ENCODE measurements around the gene CMTM4. TPM values are rescaled to one million over a fixed set of nuclear protein-coding genes. Genes with fewer than 3 reads are reported as not detected.

The CMTM4 gene
- total RNA-seq, 1 experiment from 2014 or later = 77.8 TPM

DNA sequence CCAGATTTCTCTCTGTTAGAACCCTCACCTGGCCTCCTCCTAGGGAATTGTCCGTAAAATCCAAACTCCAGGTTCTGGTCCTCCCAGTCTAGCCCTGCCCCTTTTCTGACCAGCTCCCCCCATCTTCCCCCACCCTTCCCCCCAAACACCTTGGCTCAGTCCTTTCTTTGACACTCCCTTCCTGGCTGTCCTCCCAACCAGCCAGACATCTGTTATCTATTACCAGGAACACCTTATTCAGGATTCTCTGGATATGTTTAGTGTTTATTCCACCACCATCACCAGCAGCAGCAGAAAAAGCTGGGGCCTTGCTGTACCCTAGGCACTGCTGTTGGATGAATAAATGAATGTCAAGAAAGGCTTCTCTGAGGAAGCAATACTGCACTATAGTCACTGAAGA is 96.1 kb downstream of the CMTM4 start:
- Histone ChIP-seq H3K4me1 (ENCODE audit: control insufficient read depth in 1 of 2, insufficient read depth in 2 of 2, low read length in 2 of 2) (peaks cover 7 to 10% of the 10 kb centered on the region in 2 experiments; a peak in 3 of 4 replicates), H3K79me2 (ENCODE audit: insufficient read depth, low read length) (peaks cover 2% of the 10 kb centered on the region; the same call in 1 of the 2 replicates), H3K4me3 (replicated peaks in 1 of 2; ENCODE audit: low read depth in 1 of 2, low read length in 2 of 2) (no peak overlapping the region), H3K27me3 (ENCODE audit: insufficient read depth, low read length) (no peaks in the 10 kb centered on the region), H3K9me2 (ENCODE audit: insufficient read depth) (no peaks in the 10 kb centered on the region), H3K27ac (ENCODE audit: low read depth, low read length) (no peak overlapping the region), H2AFZ (ENCODE audit: low read depth, low read length, poor library complexity, severe bottlenecking) (no peak overlapping the region), H3K9me3 (ENCODE audit: control insufficient read depth in 1 of 2, insufficient read depth in 1 of 2, low read depth in 1 of 2, low read length in 2 of 2) (no peaks in the 10 kb centered on the region), H3K4me2 (ENCODE audit: low read length) (no peak overlapping the region), H3K9ac (ENCODE audit: low read length) (no peak overlapping the region), H4K20me1 (ENCODE audit: insufficient read depth) (no peaks in the 10 kb centered on the region), H3K36me3 (ENCODE audit: control insufficient read depth in 1 of 2, insufficient read depth in 2 of 2, low read length in 2 of 2) (no peaks in the 10 kb centered on the region)
- intact Hi-C loops (cut with micrococcal nuclease) = no loop called here
- POLR2A ChIA-PET = no interaction called here
- no peak for TF ChIP-seq ELF1 (IDR thresholded peaks at IDR 0.05; ENCODE audit: borderline replicate concordance, low read depth)
- no peak for TF ChIP-seq MAX (IDR thresholded peaks at IDR 0.05)
- TF ChIP-seq SP1 (IDR thresholded peaks at IDR 0.05; ENCODE audit: low read depth) = no peak
- TF ChIP-seq POLR2AphosphoS5 (IDR thresholded peaks at IDR 0.05; ENCODE audit: low read depth, low read length) = no peak
- TF ChIP-seq POLR2A (IDR thresholded peaks at IDR 0.05; ENCODE audit: borderline replicate concordance, extremely low read depth, insufficient read depth, insufficient read length) = no peak
- RAD21 ChIA-PET (ENCODE audit: low non-redundant PET in 1 of 2, low total read pairs in 2 of 2, uncharacterized antibody in 2 of 2, unreplicated experiment in 2 of 2) = no interaction called here
- CTCF ChIA-PET = interaction anchor here (0.6 to 0.7 kb wide), 2 partner anchors 193 to 634 kb away, joined by 3 to 5 read pairs; no protein-coding TSS in a partner anchor
- ATAC-seq = no peak
- no TSS peak for BruUV-seq (replicated peaks)
- no peak for DNase-seq (ENCODE audit: low read depth, low spot score)

DNA sequence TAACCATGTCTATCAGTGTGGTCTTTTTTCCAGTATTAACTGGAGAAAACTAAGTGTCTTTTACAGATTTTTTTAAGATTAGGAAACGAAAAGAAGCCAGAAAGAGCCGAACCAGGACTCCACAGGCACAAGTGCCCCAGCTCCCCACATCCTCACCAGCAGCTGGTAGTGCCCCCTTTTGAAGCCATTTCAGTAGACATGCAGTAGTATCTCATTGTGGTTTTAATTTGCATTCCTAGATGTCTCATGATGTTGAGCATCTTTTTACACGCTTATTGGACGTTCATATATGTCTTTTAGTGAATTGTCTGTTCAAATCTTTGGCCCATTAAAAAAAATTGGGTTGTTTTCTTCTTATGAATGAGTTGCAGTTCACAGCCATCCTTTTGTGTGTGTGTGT is 96.8 kb downstream of the CMTM4 start:
- BruUV-seq (replicated peaks) = no TSS peak
- POLR2A ChIA-PET = no interaction called here
- RAD21 ChIA-PET (ENCODE audit: low non-redundant PET in 1 of 2, low total read pairs in 2 of 2, uncharacterized antibody in 2 of 2, unreplicated experiment in 2 of 2) = no interaction called here

More for the DNA sequence above, 96.8 kb downstream of the CMTM4 start:
- Histone ChIP-seq H3K9me3 (ENCODE audit: control insufficient read depth in 1 of 2, insufficient read depth in 1 of 2, low read depth in 1 of 2, low read length in 2 of 2) (no peaks in the 10 kb centered on the region), H3K4me2 (ENCODE audit: low read length) (no peak overlapping the region), H3K9ac (ENCODE audit: low read length) (no peak overlapping the region), H3K4me3 (replicated peaks in 1 of 2; ENCODE audit: low read depth in 1 of 2, low read length in 2 of 2) (no peak overlapping the region), H3K4me1 (ENCODE audit: control insufficient read depth in 1 of 2, insufficient read depth in 2 of 2, low read length in 2 of 2) (peaks cover 7 to 9% of the 10 kb centered on the region in 2 experiments; a peak in 3 of 4 replicates), H4K20me1 (ENCODE audit: insufficient read depth) (no peaks in the 10 kb centered on the region), H3K9me2 (ENCODE audit: insufficient read depth) (no peaks in the 10 kb centered on the region), H2AFZ (ENCODE audit: low read depth, low read length, poor library complexity, severe bottlenecking) (no peak overlapping the region), H3K79me2 (ENCODE audit: insufficient read depth, low read length) (no peaks in the 10 kb centered on the region), H3K27ac (ENCODE audit: low read depth, low read length) (no peak overlapping the region), H3K36me3 (ENCODE audit: control insufficient read depth in 1 of 2, insufficient read depth in 2 of 2, low read length in 2 of 2) (no peaks in the 10 kb centered on the region), H3K27me3 (ENCODE audit: insufficient read depth, low read length) (no peaks in the 10 kb centered on the region)
- intact Hi-C loops (cut with micrococcal nuclease) = no loop called here
- no peak for DNase-seq (ENCODE audit: low read depth, low spot score)
- no peak for TF ChIP-seq YY1 (IDR thresholded peaks at IDR 0.05; ENCODE audit: extremely low read depth, insufficient replicate concordance, low read depth, low read length)
- no peak for TF ChIP-seq CEBPB (IDR thresholded peaks at IDR 0.05; ENCODE audit: low read depth)
- TF ChIP-seq JUND (IDR thresholded peaks at IDR 0.05) = no peak
- TF ChIP-seq ZBTB33 (IDR thresholded peaks at IDR 0.05; ENCODE audit: extremely low read depth, insufficient replicate concordance, low read length) = no peak
- ATAC-seq = no peak
- CTCF ChIA-PET = interaction anchor here (0.7 to 1.7 kb wide), 2 partner anchors 9 to 192 kb away, joined by 3 to 5 read pairs; no protein-coding TSS in a partner anchor

Data from HCT116 (cell line).